Kidney tubule cell (primary cell): ENCODE results near the gene RRAS.

Experiments used
- DNase-seq: peaks from one replicate; pipeline ENCODE4 v3.0.0-alpha.2; 2018; ENCODE audit warnings: low spot score

Gene RRAS

GRCh38 chr19:49594993-49595818 lies 44.7 kb downstream of the RRAS start:
- no peak for DNase-seq

- no peak for DNase-seq
These were observed 45.6 kb downstream of the RRAS start for GRCh38 chr19:49594157-49594992.

GRCh38 chr19:49593233-49594113 lies 46.5 kb downstream of the RRAS start:
- peak; percentile 89 for DNase-seq

DNA sequence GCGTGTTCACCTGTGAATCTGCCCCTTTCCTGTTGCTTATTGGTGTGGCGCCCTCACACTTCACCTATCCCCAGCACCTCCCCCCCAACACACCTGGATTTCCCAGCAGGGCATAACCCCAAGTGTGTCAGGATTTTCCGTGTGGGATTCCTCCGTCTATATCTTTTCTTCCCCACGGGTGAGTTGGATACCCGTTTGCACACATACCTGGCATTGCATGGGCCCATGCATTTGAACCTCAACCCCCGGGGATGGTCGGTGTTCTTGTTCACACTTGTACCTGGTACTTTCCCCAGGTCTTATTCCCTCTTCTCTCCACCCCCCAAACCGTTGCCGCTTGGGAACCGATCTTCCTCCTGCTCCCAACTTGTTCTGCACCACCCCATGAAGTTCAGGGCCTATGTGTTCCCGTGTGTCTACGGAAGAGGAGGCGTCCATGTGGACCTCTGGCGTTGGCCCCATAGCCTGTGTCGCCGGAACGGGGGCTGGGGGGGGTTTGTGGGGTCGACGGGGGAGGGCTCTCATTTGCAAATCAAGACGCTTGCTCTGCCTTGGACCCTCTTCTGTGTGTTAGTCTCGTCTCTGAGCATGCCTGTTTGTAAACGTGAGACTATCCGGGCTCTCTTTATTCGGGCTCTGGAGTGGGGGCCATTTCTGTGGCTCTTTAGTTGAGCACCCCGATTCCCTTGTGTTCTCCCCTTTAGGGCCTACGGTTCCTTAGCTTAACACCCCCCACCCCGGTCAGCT lies 47.3 kb downstream of the RRAS start:
- DNase-seq, result peak; percentile 33

DNA sequence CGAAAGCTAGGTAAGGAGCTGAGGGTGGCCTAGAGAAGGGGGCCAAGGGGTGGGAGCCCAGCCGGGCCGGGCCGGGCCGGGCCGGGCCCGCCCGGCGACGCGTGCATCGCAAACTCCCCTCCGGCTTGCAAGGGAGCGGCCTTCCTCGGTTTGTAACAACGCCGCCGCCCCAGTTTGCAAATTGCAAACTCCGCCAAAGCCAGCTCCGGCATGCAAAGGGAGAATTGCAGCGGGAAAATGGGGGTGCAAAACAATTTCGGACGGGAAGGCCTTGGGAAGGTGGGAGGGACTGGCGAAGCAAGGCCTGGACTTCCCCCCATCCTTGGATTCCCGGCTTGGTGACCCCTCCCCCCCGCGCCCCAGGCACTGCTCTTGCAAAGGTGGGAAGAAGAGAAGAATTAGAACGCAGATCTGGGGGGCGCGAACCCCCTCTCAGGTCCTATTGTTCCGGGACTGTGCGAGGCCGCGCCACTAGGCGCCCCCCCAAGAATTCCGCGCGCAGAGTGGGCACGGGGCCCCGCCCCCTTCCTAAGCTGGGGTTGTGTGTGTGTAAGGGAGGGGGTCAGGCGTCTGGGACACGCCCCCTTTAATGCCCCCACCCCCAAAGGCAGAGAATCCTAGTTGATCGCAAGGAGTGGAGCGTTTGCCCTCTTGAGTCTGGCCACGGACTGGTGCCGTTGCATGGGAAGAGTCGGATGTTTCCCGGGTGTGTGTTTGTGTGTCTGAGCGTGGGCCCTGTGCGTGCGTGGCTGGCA lies 48.0 kb downstream of the RRAS start:
- peak; percentile 32 for DNase-seq

DNA sequence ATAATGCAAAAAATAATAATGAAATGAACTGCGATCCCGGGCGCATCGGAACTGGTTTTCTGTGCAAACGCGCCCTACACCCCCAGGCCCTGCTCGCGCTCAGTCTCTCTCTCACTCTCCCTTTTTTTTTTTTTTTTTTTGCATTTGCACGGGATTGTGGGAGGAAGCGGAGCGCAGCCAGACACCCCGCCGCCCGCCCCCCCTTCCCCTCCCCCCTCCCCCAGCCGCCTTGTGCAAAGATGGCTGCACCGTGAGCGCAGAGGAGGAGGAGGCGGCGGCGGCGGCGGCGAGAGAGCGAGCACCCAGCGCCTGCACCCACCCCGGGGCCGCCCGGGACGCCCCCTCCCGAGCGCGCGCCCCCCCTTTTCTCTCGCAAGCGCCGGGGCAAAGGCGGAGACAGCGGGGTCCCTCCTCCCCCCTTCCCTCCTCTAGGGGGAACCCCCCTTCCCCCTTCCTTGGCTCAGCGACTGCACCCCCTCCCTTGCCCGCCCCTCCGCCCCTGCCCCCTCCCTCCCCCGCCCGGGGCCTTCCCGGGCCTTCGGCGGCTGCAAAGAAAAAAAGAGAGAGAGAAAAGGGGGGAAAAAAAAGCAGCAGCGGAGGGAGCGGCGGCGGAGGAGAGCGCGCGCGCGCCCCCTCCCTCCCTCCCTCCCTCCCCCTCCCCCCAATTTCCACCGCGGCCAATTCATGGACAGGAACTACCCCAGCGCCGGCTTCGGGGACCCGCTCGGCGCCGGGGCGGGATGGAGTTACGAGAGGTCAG lies 48.8 kb downstream of the RRAS start, which contains the start of gene PRR12:
PRR12 (plus strand) TSS at position 212 of the 760 bp plus-strand sequence; CDS start at position 685, 473 bp downstream.
- DNase-seq, result peak; percentile 78

DNA sequence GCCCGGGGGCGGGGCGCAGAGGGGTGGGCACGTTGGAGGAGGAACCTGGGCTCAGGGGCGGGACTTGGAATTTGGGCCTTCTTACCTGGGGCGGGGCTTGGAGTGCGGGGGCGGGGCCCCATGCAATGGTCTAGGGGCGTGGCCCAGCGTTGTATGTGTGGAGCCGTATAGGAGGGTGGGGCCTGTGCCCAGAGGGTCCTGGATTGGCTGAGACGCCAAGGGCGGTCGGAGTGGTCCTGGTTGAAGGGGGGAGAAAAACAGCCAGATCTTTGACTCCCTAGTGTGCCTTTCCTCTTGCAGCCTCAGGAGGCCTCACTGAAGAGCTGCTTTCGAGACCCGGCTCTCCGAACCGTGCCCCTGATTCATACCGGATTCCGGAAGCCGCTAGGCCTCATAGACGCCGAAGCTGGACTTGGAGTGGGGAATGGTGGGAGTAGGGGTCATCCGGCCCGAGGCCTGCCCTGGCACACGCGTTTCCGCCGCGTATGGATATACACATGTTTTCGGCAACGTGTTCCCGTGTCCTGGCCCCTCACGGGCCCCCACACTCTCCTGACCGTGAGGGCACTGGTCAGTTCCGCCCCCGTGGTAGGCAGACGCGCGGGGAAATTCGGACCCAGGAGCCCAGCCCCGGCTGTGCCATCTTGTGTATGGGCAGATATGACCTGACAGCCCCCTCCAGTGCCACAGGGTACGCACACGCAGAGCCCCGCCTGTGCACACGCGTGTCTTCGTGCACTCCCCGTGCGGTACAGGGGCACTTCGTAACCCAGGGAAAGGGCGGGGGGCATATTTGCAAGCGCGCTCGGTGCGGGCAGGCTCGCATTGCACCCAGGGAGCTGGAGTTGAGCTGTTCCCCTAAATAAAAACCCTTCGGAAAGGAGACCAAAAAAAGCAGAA lies 49.6 kb downstream of the RRAS start:
- peak; percentile 98 for DNase-seq

- DNase-seq, result no peak
These were observed 50.4 kb downstream of the RRAS start for GRCh38 chr19:49589502-49589905.

- DNase-seq, result no peak
These were observed 51.4 kb downstream of the RRAS start for GRCh38 chr19:49588365-49589122.

DNA sequence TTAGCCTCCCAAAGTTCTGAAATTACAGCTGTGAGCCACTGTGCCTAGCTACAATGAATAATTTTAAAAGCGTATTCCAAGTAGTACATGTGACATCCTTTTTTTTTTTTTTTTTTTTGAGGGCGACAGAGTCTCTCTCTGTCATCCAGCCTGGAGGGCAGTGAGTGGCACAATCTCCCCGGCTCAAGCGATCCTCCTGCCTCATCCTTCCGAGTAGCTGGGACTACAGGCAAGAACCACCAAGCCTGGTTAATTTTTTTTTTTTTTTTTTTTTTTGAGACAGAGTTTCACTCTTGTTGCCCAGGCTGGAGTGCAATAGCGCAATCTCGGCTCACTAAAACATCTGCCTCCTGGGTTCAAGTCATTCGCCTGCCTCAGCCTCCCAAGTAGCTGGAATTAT lies 52.7 kb downstream of the RRAS start:
- DNase-seq, result no peak
